GM19395 (cell line): ENCODE data around the gene SMIM3.
"Not testable (repeated sequence)": the region's sequence is repeated elsewhere in the genome, so short reads cannot be mapped to it uniquely, and the experiment has no call there.

Experiments
- ATAC-seq: cut with Tn5 transposase; IDR thresholded peaks from one replicate; pipeline ENCODE4 v1.9.1; 2021; ENCODE audit warnings: mild to moderate bottlenecking, moderate library complexity; ENCODE audit not compliant: unreplicated experiment

The SMIM3 gene

GRCh38 chr5:150793423-150793888, 14.9 kb downstream of the SMIM3 start:
- not testable (repeated sequence) for ATAC-seq

DNA sequence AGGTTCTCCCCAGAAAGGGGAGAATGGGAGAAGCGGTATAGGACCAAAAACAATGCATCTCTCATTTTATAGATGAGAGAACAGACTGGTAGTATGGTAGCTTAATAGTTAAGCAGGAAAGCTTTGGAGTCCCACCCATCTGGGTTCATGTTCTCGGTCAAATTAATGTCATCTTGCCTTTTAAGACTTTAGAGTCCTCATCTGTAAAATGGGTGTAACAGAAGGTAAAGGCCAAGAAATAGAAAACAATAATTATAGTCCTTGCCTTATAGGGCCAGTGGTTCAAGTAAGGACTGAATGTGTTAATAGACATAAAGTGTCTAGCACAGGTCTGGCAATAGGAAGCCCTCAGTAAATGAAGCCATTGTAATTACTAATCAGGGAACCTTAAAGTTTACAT, 16.4 kb downstream of the SMIM3 start:
- ATAC-seq, result no peak

DNA sequence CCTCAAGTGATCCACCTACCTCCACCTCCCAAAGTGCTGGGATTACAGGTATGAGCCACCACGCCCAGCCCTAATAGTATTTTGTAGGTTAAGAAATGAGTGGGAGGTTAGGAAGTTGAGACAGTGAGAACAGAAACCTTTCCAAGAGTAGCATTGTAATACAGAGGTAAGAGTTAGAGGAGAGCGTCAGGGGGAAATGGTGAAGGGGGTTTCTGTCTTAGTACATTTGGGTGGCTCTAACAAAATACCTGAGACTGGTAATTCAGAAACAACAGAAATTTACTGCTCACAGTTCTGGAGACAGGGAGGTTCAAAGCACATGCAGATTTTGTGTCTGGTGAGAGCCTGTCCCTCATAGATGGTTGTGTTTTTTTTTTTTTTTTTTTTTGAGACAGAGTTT, 18.8 kb downstream of the SMIM3 start:
- no peak for ATAC-seq

DNA sequence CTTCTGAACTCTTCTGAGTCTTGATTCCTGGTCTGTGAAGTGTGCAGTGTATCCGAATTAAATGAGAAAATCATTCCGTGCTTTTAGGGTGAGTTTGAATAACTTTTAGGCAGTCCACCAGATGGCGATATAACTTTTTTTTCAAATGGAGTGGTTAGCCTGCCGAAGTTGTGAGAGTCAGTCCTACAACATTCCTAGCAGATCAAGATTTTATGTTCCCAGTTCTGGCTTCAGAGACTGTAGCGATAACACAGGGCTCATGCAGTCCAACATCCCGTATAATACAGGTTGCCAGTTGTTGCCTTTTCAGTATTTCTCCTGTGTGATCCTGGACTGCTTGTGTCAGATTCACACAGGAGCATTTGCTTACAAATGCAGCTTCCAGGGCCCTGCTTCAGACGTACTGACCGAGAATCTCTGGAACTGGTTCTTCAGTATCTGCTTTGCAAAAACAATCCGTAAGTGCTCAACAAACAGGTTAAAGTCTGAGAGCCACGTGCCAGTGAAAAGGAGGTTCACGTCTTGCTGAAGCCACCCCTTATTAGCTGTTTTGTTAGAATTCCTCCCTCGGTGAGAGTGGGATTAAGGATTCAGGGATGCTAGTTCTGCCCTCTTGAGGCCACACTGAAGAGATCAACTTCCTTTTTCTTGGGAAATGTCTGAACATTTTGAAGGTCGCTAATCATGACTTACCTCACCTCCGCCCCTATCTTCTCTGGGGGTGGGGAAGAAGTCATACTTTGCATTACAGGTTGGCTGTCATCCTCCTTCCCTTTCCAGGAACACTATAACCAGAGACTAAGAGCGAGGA, 22.8 kb downstream of the SMIM3 start:
- ATAC-seq, result no peak

DNA sequence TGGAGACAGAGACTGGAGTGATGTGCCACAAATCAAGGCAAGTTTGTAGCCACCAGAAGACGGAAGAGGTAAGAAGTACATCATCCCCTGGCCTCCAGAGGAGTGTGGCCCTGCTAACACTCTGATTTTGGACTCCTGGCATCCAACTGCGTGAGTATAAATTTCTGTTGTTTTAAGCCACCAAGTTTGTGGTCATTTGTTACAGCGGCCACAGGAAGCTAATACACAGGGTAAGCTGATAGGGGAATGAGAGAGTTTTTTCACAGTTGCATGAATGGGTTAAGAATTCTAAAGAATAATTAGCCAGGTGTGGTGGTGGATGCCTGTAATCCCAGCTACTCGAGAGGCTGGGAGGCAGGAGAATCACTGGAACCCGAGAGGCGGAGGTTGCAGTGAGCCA, 25.8 kb downstream of the SMIM3 start:
- no peak for ATAC-seq

DNA sequence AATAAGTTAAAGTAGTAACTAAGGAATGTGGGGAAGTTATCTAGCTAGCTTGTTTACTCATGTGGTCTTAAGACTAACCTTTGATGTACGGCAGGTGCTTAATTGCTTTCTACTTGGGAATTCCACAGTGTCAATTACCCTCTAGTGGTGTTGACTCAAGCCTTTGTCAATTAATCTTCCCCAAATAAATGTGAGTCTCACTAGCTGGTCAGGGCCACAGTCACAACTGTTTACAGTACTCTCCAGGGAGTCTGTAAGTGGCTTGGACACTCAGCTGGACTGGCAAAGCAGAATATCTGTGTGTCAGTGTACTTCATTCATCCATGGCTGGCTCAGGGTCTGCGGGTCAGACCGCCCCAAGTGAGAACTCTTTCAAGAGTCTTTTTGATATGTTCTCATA, 30.8 kb downstream of the SMIM3 start:
- no peak for ATAC-seq

- ATAC-seq, result no peak
Measured at GRCh38 chr5:150815010-150815409, 36.5 kb downstream of the SMIM3 start.

DNA sequence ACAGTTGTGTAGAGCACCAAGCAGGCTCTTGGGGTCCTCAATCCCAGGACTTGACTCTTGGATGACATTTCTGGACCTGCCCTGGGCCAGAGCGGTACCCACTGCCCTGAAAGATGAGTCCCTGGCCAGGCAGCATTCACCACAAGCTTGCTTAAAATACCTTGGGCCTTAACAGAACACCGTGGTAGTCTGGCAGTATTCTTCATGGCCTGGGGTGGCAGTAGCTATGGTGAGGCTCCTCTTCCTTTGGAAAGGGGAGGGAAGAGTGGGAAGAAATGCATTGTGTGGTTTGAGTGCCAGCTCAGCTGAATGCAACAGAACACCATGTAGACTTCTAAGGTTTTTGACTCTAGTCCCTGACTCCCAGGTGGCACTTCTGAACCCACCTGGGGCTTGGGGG, 38.4 kb downstream of the SMIM3 start:
- ATAC-seq, result no peak

GRCh38 chr5:150829744-150830143, 51.2 kb downstream of the SMIM3 start:
- no peak for ATAC-seq

DNA sequence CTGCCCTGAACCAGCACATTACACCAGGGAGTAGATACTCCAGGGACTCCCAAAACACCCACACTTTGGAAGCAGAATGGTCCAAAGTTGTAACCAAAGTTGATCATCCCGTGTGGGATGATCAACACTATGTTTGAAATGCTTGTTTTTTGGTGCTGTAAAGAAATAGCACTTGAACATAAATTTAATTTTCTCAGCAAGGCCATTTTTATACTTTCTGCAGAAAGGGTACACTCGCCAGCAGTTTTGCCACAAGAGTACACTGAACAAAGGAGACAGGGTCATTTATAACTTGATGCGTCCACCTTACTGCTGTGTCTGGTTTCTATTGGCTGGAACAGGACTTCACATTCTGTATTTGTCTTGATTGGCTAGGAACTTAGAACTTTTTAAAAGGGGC, 53.3 kb downstream of the SMIM3 start:
- ATAC-seq, result not testable (repeated sequence)

GRCh38 chr5:150836064-150836463, 57.5 kb downstream of the SMIM3 start:
- no peak for ATAC-seq

DNA sequence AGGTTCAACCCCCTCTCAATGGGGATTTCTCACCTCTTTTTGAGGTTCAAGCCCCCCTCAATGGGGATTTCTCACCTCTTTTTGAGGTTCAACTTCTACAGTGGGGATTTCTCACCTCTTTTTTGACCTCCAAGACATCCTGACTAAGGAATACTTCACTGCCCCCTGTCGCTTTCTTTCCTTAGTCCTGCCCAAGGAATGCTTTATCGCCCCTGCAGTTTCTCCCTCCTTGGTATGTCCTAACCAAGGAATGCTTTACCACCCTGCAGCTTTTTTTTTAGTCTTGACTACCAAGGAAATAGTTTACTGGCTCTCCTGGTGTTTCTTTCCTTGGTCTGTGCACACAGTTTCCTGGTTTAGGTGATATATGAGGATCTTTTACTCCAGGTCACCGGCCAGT, 58.1 kb downstream of the SMIM3 start:
- ATAC-seq, result no peak

DNA sequence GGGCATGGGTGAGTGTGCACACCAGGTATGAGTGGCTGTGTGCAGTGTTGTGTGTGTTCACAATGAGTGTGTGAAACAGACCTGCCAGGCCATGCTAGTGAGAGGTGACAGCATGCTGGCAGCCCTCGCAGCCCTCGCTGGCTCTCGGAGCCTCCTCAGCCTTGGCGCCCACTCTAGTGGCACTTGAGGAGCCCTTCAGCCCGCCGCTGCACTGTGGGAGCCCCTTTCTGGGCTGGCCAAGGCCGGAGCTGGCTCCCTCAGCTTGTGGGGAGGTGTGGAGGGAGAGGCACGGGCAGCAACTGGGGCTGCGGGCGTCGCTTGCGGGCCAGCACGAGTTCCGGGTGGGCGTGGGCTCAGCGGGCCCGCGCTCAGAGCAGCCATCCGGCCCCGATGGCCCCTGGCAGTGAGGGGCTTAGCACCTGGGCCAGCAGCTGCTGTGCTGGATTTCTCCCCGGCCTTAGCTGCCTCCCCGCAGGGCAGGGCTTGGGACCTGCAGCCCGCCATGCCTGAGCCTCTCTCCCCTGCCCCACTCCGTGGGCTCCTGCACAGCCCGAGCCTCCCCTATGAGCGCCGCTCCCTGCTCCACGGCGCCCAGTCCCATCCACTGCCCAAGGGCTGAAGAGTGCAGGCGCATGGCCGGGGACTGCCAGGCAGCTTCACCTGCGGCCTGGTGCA, 66.8 kb downstream of the SMIM3 start:
- ATAC-seq, result not testable (repeated sequence)

DNA sequence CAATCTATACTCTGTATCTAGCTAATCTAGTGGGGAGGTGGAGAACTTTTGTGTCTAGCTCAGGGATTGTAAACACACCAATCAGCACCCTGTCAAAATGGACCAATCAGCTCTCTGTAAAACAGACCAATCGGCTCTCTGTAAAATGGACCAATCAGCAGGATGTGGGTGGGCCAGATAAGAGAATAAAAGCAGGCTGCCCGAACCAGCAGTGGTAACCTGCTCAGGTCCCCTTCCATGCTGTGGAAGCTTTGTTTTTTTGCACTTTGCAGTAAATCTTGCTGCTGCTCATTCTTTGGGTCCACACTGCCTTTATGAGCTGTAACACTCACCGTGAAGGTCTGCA, 67.7 kb downstream of the SMIM3 start, which contains the start of gene IRGM:
Gene IRGM (plus strand): TSS at position 214 of the 346 bp plus-strand sequence. CDS start 1,603 bp downstream, outside the sequence.
- ATAC-seq, result not testable (repeated sequence)
